ENCODE measurements around the gene STUM.

DNA sequence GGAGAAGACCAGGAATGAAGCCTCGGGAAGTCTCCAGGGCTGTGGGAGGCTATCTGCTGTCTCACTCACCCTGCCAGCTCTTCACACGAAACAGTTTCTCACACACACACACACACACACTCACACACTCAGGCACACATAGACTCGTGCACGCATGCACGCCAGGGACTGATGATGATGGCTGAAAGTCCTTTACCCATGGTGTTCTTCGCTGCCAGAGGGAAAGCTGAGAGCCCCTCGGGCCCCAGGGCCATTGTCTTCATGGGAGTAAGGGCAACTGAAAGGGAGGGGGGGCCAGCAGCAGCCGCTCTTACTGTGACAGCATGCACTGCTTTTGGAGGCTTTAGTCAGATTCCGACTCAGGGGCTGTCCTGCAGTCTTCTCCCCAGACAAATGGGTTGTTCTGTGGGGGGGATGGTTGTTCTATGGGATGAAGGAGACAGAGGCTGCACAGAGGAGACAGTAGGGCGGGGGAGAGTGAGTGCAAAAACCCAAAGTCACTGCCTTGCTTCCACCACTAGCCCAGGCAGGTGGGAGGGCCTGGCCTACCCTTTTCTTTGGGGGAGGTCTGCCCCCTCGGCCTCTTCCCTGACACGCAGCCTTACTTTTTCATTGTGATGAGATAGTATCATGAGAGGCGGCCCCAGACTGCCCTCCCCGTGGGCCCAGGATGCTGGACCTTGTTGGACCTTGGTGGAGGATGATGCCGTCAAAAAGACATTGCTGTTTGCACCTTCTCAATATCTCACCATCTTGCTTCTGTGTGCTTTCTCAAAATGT, 29.0 kb downstream of the STUM start:
- TF ChIP-seq CTCF (IDR thresholded peaks at IDR 0.05) = no peak
- TF ChIP-seq POLR2A (IDR thresholded peaks at IDR 0.05) = no peak
